ENCODE data around the gene SHE. TPM values are rescaled to one million over a fixed set of nuclear protein-coding genes. Genes with fewer than 3 reads are reported as not detected.

SHE gene
- total RNA-seq, 2 experiments from 2014 or later: 0.07 TPM; not detected in 1

Other genes with a start within 250 kb of the SHE start
- 100 to 1,000 TPM; 168 to 169 TPM for gene HAX1, start 229.8 kb downstream of the SHE start, total RNA-seq
- not detected for gene AQP10, start 181.3 kb downstream of the SHE start, total RNA-seq
- 10 to 100 TPM; 58.5 to 59.9 TPM for gene ATP8B2, start 176.9 kb downstream of the SHE start, total RNA-seq
- 10 to 100 TPM; 30.2 to 30.5 TPM for gene IL6R, start 97.1 kb downstream of the SHE start, total RNA-seq
- gene TDRD10, start 193 bp downstream of the SHE start, total RNA-seq: not detected
- 10 to 100 TPM; 82.5 to 86.2 TPM for gene UBE2Q1, start 56.2 kb upstream of the SHE start, total RNA-seq
- not detected for gene CHRNB2, start 65.4 kb upstream of the SHE start, total RNA-seq
- 100 to 1,000 TPM; 270 to 289 TPM for gene ADAR, start 105.8 kb upstream of the SHE start, total RNA-seq

Data from activated CD4-positive, alpha-beta memory T cell treated with anti-CD3 and anti-CD28 coated beads for 36 hours (primary cell).